NB4 (cell line): Measurements from ENCODE around the gene DMRTC2.

Experiments used
- DNase-seq: peaks from one replicate; pipeline ENCODE4 v3.0.0; 2010; ENCODE audit warnings: low read depth
- H3K4me3 ChIP-seq: one replicate; pipeline ENCODE4 v1.5.1; 2011; ENCODE audit warnings: mild to moderate bottlenecking, low read depth, low read length, moderate library complexity
- MYC ChIP-seq: IDR thresholded peaks from 2 replicates; pipeline ENCODE4 v1.6.1; 2011; ENCODE audit warnings: low read depth, low read length
- POLR2A ChIP-seq: IDR thresholded peaks from 2 replicates; pipeline ENCODE4 v1.6.1; 2011; ENCODE audit warnings: mild to moderate bottlenecking; ENCODE audit not compliant: insufficient read length; ENCODE audit errors: extremely low read depth
- TF ChIP-seq, protein P1 (sequence below): IDR thresholded peaks from 2 replicates; pipeline ENCODE4 v1.6.1; 2011; ENCODE audit warnings: low read depth, low read length
- TF ChIP-seq, protein P2 (sequence below): IDR thresholded peaks from one replicate; pipeline ENCODE4 v1.5.1; 2012; ENCODE audit warnings: low read depth, low read length

DMRTC2 gene

GRCh38 chr19:41802770-41803169 is 42.1 kb upstream of the DMRTC2 start:
- TF ChIP-seq, protein P1, sequence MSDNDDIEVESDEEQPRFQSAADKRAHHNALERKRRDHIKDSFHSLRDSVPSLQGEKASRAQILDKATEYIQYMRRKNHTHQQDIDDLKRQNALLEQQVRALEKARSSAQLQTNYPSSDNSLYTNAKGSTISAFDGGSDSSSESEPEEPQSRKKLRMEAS: no peak
- TF ChIP-seq, protein P2, sequence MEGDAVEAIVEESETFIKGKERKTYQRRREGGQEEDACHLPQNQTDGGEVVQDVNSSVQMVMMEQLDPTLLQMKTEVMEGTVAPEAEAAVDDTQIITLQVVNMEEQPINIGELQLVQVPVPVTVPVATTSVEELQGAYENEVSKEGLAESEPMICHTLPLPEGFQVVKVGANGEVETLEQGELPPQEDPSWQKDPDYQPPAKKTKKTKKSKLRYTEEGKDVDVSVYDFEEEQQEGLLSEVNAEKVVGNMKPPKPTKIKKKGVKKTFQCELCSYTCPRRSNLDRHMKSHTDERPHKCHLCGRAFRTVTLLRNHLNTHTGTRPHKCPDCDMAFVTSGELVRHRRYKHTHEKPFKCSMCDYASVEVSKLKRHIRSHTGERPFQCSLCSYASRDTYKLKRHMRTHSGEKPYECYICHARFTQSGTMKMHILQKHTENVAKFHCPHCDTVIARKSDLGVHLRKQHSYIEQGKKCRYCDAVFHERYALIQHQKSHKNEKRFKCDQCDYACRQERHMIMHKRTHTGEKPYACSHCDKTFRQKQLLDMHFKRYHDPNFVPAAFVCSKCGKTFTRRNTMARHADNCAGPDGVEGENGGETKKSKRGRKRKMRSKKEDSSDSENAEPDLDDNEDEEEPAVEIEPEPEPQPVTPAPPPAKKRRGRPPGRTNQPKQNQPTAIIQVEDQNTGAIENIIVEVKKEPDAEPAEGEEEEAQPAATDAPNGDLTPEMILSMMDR: no peak
- no peak for TF ChIP-seq MYC
- no peak for TF ChIP-seq POLR2A
- no peak for DNase-seq
- H3K4me3 ChIP-seq: no peak overlapping the region

GRCh38 chr19:41804336-41804735 is 40.5 kb upstream of the DMRTC2 start:
- no peak overlapping the region for H3K4me3 ChIP-seq
- DNase-seq: no peak
- no peak for TF ChIP-seq POLR2A
- TF ChIP-seq, protein P1: no peak
- TF ChIP-seq MYC: no peak
- TF ChIP-seq, protein P2: no peak

DNA sequence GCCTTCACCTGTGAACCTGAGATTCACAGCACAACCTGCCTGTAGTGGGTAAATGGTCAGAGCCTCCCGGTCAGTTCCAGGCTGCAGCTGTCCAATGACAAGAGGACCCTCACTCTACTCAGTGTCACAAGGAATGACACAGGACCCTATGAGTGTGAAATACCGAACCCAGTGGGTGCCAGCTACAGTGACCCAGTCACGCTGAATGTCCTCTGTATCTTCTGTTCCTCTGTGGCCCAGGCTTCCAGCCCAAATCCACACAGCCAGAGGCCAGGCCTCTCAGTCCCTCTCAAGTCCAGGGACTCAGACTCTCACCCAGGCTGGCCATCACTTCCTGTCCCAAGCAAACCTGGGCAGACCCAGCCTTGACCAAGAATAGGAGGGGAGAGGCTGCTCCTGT is 37.7 kb upstream of the DMRTC2 start:
- H3K4me3 ChIP-seq: no peak overlapping the region
- DNase-seq: no peak
- TF ChIP-seq MYC: no peak
- TF ChIP-seq, protein P2: no peak
- TF ChIP-seq POLR2A: no peak
- TF ChIP-seq, protein P1: no peak

DNA sequence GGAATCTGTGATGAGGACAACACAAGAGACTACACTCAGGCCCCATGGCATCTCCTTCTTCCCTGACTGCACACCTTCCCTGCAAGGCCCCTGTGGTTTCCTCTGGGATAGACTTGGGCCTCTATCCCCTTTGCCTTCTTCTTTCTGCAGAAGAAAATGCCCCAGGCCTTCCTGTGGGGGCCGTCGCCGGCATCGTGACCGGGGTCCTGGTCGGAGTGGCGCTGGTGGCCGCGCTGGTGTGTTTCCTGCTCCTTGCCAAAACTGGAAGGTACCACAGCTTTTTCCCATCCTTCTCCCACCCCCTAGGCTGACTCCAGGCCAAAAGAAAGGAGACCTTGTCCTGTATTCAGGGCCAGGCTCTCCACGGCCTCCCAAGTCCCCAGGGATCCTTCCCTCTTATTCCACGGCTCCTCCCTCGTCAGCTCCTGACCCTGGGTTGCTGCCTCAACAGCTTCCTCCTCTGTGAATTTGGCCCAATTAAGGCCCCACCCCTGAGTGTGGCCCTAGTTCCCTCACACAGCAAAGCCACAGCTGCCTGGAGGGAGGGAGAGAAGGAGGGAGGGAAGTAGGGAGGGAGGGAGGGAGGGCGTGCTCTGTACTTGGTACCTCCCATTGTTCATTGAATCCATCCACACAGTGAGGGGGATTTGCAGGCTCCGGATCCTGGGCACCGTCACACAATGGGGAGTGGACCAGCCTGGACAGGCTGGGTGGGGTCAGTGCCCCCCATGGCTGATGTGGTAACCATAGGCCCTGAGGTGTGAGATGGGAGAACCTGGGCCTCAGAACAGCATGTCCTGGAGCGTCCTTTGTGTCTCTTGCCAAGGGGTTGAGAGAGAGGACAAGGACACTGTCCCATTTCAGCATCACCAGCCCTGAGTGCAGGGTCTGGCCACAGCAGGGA is 35.9 kb upstream of the DMRTC2 start:
- DNase-seq: peak; percentile 16
- no peak overlapping the region for H3K4me3 ChIP-seq
- TF ChIP-seq, protein P2: no peak
- TF ChIP-seq, protein P1: no peak
- no peak for TF ChIP-seq POLR2A
- no peak for TF ChIP-seq MYC

- TF ChIP-seq, protein P2: no peak
- TF ChIP-seq, protein P1: no peak
- DNase-seq: no peak
- no peak overlapping the region for H3K4me3 ChIP-seq
These were observed 34.5 kb upstream of the DMRTC2 start for GRCh38 chr19:41810301-41810700.

GRCh38 chr19:41811036-41811435 is 33.8 kb upstream of the DMRTC2 start:
- TF ChIP-seq, protein P1: no peak
- TF ChIP-seq MYC: no peak
- TF ChIP-seq POLR2A: no peak
- TF ChIP-seq, protein P2: no peak
- no peak overlapping the region for H3K4me3 ChIP-seq
- DNase-seq: peak; percentile 59
